ENCODE results near the gene TPPP2. TPM values are rescaled to one million over a fixed set of nuclear protein-coding genes. Genes with fewer than 3 reads are reported as not detected.

The TPPP2 gene
- total and polyA plus RNA-seq, 3 experiments from 2014 or later, result not detected

- H3K27me3 ChIP-seq (ENCODE audit: insufficient read depth, low read length, poor library complexity, severe bottlenecking), result no peaks in the 10 kb centered on the region
- Mint-ChIP-seq H3K4me1 (no peaks in the 10 kb centered on the region), H3K27ac (no peak overlapping the region)
These were observed 26.6 kb downstream of the TPPP2 start for GRCh38 chr14:21056520-21057163.

GRCh38 chr14:21057803-21058675, 28.0 kb downstream of the TPPP2 start, which contains the start of gene RNASE8:
TSS of gene RNASE8 (plus strand) at chr14:21057822. CDS start at chr14:21057893, 71 bp downstream.
- Mint-ChIP-seq H3K27ac (no peak within 1 kb of the TSS), H3K4me1 (no peaks in the 10 kb centered on the region), H3K36me3 (no peaks in the 10 kb centered on the region), H3K4me3 (no peak within 1 kb of the TSS), H3K9me3 (no peaks in the 10 kb centered on the region), H3K27me3 (peaks cover 8 to 23% of the 10 kb centered on the region in 2 donors)
- no peak for DNase-seq
- CTCF ChIA-PET, result interaction anchor here (1.3 to 4.4 kb wide), 3 partner anchors 10 to 87 kb away, joined by 3 to 14 read pairs (median 4); no protein-coding TSS in a partner anchor
- Histone ChIP-seq H3K4me1 (ENCODE audit: insufficient read depth, low read length) (no peaks in the 10 kb centered on the region), H3K36me3 (ENCODE audit: insufficient read depth, low read length) (no peaks in the 10 kb centered on the region), H3K4me3 (ENCODE audit: low read length) (no peak within 1 kb of the TSS), H3K27ac (ENCODE audit: low read depth, low read length) (no peak within 1 kb of the TSS), H3K27me3 (ENCODE audit: insufficient read depth, low read length, poor library complexity, severe bottlenecking) (peaks cover under 1% of the 10 kb centered on the region), H3K9me3 (ENCODE audit: low read length) (no peaks in the 10 kb centered on the region)
- POLR2A ChIA-PET, result no interaction called here

More at GRCh38 chr14:21056520-21057163, 26.6 kb downstream of the TPPP2 start:
- Mint-ChIP-seq H3K36me3 (no peaks in the 10 kb centered on the region), H3K9me3 (no peaks in the 10 kb centered on the region), H3K4me3 (no peak overlapping the region), H3K27me3 (peaks cover 3 to 20% of the 10 kb centered on the region in 2 donors)
- H3K27ac ChIP-seq (ENCODE audit: low read depth, low read length), result no peak overlapping the region
- ChIA-PET CTCF (interaction anchor here (1.0 to 4.4 kb wide), 3 partner anchors 11 to 42 kb away, joined by 3 to 14 read pairs (median 4); no protein-coding TSS in a partner anchor), POLR2A (no interaction called here)
- H3K4me1 ChIP-seq (ENCODE audit: insufficient read depth, low read length), result no peaks in the 10 kb centered on the region
- H3K36me3 ChIP-seq (ENCODE audit: insufficient read depth, low read length), result no peaks in the 10 kb centered on the region
- no peak for DNase-seq
- H3K4me3 ChIP-seq (ENCODE audit: low read length), result no peak overlapping the region
- H3K9me3 ChIP-seq (ENCODE audit: low read length), result no peaks in the 10 kb centered on the region

DNA sequence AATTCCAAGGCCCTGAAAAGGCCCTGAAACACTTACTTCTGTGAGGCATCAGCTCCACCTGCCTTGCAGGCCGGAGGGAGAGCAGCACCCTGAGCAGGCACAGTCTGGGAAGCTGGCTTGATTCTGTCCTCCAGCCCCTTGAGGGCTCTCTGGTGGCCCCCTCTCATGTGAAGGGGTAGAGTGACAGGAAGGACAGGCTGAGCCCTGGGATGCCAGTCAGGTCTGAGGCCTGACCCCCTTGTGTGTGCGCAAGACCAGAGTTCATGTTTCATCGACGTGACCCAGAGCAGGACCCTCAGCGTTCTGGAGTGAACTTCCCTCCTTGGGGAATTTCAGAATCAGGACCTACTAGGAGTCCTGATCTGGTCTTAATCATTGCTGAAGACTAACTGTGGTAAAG, 28.9 kb downstream of the TPPP2 start:
- peaks cover 8 to 31% of the 10 kb centered on the region in 2 donors for H3K27me3 Mint-ChIP-seq
- no peak overlapping the region for H3K27ac Mint-ChIP-seq
- CTCF ChIA-PET, result interaction anchor here (1.3 to 4.4 kb wide), 2 partner anchors 9 to 44 kb away, joined by 4 to 14 read pairs; no protein-coding TSS in a partner anchor
- Histone ChIP-seq H3K27ac (ENCODE audit: low read depth, low read length) (no peak overlapping the region), H3K4me1 (ENCODE audit: insufficient read depth, low read length) (no peaks in the 10 kb centered on the region), H3K9me3 (ENCODE audit: low read length) (no peaks in the 10 kb centered on the region), H3K27me3 (ENCODE audit: insufficient read depth, low read length, poor library complexity, severe bottlenecking) (peaks cover 5% of the 10 kb centered on the region), H3K4me3 (ENCODE audit: low read length) (no peak overlapping the region), H3K36me3 (ENCODE audit: insufficient read depth, low read length) (no peaks in the 10 kb centered on the region)
- no peaks in the 10 kb centered on the region for H3K36me3 Mint-ChIP-seq
- no peaks in the 10 kb centered on the region for H3K9me3 Mint-ChIP-seq
- H3K4me3 Mint-ChIP-seq, result no peak overlapping the region
- H3K4me1 Mint-ChIP-seq, result no peaks in the 10 kb centered on the region
- POLR2A ChIA-PET, result no interaction called here
- DNase-seq, result no peak

GRCh38 chr14:21059842-21060613, 30.0 kb downstream of the TPPP2 start:
- Histone ChIP-seq H3K27ac (ENCODE audit: low read depth, low read length) (no peak overlapping the region), H3K4me3 (ENCODE audit: low read length) (no peak overlapping the region), H3K36me3 (ENCODE audit: insufficient read depth, low read length) (no peaks in the 10 kb centered on the region), H3K4me1 (ENCODE audit: insufficient read depth, low read length) (no peaks in the 10 kb centered on the region), H3K27me3 (ENCODE audit: insufficient read depth, low read length, poor library complexity, severe bottlenecking) (peaks cover 5% of the 10 kb centered on the region), H3K9me3 (ENCODE audit: low read length) (no peaks in the 10 kb centered on the region)
- DNase-seq, result no peak
- Mint-ChIP-seq H3K27ac (no peak overlapping the region), H3K9me3 (no peaks in the 10 kb centered on the region), H3K4me1 (no peaks in the 10 kb centered on the region), H3K4me3 (no peak overlapping the region), H3K27me3 (peaks cover 8 to 37% of the 10 kb centered on the region in 2 donors), H3K36me3 (no peaks in the 10 kb centered on the region)
- CTCF ChIA-PET, result interaction anchor here (4.4 kb wide), 1 partner anchor 8 kb away, joined by 14 read pairs; no protein-coding TSS in a partner anchor
- POLR2A ChIA-PET, result no interaction called here

DNA sequence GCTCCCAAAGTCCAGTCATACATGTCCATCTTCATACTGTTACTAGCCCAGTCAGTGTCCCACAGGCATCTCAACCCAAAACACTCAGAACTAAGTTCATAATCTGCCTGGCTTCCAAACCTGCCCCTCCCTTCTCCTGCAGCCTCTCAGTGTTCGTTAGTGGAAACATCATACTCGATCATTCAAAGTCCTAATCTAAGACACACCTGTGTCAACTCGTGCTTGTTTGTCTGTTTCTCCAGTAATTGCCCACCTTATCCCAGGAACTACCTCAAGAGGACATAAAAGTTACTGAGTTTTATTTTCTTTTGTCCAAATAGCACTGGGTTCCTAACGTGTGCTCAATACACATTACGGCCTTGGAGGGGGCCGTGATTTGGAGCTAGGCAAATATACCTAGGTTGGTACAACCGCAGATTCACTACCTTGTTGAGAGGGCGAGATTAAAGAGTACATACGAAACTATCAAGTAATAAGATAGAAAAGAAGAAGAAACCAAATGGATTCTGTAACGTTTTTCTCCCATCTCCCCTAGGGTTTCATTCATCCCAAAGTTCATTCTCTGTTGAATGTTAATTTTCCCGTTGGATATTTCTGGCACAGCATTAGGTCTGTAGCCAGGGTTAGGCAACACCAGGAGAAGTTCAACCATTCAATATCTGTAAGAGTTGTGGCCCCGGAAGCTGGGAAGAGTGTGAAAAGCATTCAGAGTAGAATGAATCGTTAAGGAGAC, 30.8 kb downstream of the TPPP2 start:
- CTCF ChIA-PET, result interaction anchor here (1.4 to 2.4 kb wide), 2 partner anchors 32 to 47 kb away, joined by 3 to 7 read pairs; no protein-coding TSS in a partner anchor
- H3K36me3 ChIP-seq (ENCODE audit: insufficient read depth, low read length), result no peaks in the 10 kb centered on the region
- H3K4me1 ChIP-seq (ENCODE audit: insufficient read depth, low read length), result no peaks in the 10 kb centered on the region
- no peak for DNase-seq
- H3K4me1 Mint-ChIP-seq, result no peaks in the 10 kb centered on the region
- H3K27ac ChIP-seq (ENCODE audit: low read depth, low read length), result no peak overlapping the region
- H3K4me3 ChIP-seq (ENCODE audit: low read length), result no peak overlapping the region
- peaks cover 14 to 44% of the 10 kb centered on the region in 2 donors for H3K27me3 Mint-ChIP-seq
- H3K9me3 Mint-ChIP-seq, result no peaks in the 10 kb centered on the region
- H3K36me3 Mint-ChIP-seq, result peaks cover 0 to 1% (median 0%) of the 10 kb centered on the region in 3 donors
- H3K9me3 ChIP-seq (ENCODE audit: low read length), result no peaks in the 10 kb centered on the region
- H3K27ac Mint-ChIP-seq, result no peak overlapping the region
- H3K27me3 ChIP-seq (ENCODE audit: insufficient read depth, low read length, poor library complexity, severe bottlenecking), result peaks cover 5% of the 10 kb centered on the region
- H3K4me3 Mint-ChIP-seq, result no peak overlapping the region
- POLR2A ChIA-PET, result no interaction called here

DNA sequence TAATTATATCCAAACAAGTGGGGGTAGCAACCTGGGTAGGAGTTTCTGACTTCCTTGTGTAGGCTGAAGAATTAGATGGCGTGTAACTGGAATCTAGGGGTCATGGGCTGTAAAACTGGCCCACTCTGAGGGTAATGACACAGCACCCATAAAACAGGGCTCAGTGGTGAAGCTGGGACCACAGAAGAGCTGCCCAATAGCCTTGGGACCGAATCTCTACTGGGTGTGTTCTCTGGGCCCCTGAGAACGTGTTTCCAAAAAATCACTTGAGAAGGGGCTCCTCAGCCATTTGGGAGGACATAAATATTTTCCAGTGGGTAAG, 31.3 kb downstream of the TPPP2 start:
- DNase-seq, result no peak
- no peak overlapping the region for H3K27ac ChIP-seq (ENCODE audit: low read depth, low read length)
- peaks cover 5% of the 10 kb centered on the region for H3K27me3 ChIP-seq (ENCODE audit: insufficient read depth, low read length, poor library complexity, severe bottlenecking)
- H3K9me3 ChIP-seq (ENCODE audit: low read length), result no peaks in the 10 kb centered on the region
- Mint-ChIP-seq H3K4me1 (no peaks in the 10 kb centered on the region), H3K36me3 (peaks cover 0 to 1% (median 0%) of the 10 kb centered on the region in 3 donors), H3K4me3 (no peak overlapping the region), H3K27ac (no peak overlapping the region), H3K9me3 (no peaks in the 10 kb centered on the region), H3K27me3 (peaks cover 17 to 48% of the 10 kb centered on the region in 2 donors)
- no peaks in the 10 kb centered on the region for H3K36me3 ChIP-seq (ENCODE audit: insufficient read depth, low read length)
- H3K4me1 ChIP-seq (ENCODE audit: insufficient read depth, low read length), result no peaks in the 10 kb centered on the region
- ChIA-PET POLR2A (no interaction called here), CTCF (interaction anchor here (0.8 to 2.4 kb wide), 3 partner anchors 32 to 53 kb away, joined by 3 to 7 read pairs (median 3); no protein-coding TSS in a partner anchor)
- H3K4me3 ChIP-seq (ENCODE audit: low read length), result no peak overlapping the region

DNA sequence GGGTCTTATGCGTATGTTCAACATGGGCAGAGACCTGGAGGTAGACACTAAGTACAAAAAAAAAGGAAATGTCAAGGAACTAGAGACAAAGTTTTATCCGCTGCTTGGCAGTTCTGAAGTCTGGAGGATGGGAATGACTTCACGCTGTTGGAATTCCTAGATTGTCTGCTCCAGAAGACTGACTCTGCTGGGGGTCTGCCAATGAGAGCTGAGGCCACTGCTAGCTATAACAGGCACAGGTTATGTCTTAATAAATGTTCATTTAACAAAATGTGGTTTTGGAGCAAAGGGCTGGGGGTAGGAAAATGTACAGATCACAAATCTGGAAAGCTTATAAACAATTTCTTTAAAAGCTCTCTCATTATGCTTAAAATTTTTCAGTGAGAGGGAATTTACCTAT, 33.5 kb downstream of the TPPP2 start:
- H3K36me3 ChIP-seq (ENCODE audit: insufficient read depth, low read length), result no peaks in the 10 kb centered on the region
- no peak overlapping the region for H3K27ac ChIP-seq (ENCODE audit: low read depth, low read length)
- no peaks in the 10 kb centered on the region for H3K9me3 Mint-ChIP-seq
- no peak overlapping the region for H3K4me3 ChIP-seq (ENCODE audit: low read length)
- H3K27ac Mint-ChIP-seq, result no peak overlapping the region
- H3K27me3 ChIP-seq (ENCODE audit: insufficient read depth, low read length, poor library complexity, severe bottlenecking), result peaks cover 17% of the 10 kb centered on the region
- ChIA-PET POLR2A (no interaction called here), CTCF (interaction anchor here (2.8 to 6.3 kb wide), 2 partner anchors 29 to 44 kb away, joined by 11 to 130 read pairs; no protein-coding TSS in a partner anchor)
- no peaks in the 10 kb centered on the region for H3K9me3 ChIP-seq (ENCODE audit: low read length)
- no peak for DNase-seq
- H3K4me3 Mint-ChIP-seq, result no peak overlapping the region
- peaks cover 4% of the 10 kb centered on the region for H3K4me1 ChIP-seq (ENCODE audit: insufficient read depth, low read length)
- H3K4me1 Mint-ChIP-seq, result peaks cover under 1 to 3% (median 2%) of the 10 kb centered on the region in 3 donors
- H3K36me3 Mint-ChIP-seq, result peaks cover 0 to 1% (median 0%) of the 10 kb centered on the region in 3 donors
- H3K27me3 Mint-ChIP-seq, result peaks cover 34 to 67% of the 10 kb centered on the region in 2 donors
